ENCODE measurements around the gene NR2F1-AS1. TPM values are rescaled to one million over a fixed set of nuclear protein-coding genes. Genes with fewer than 3 reads are reported as not detected.

Gene NR2F1-AS1
- total RNA-seq, 1 experiment from 2014 or later = 27.0 TPM

DNA sequence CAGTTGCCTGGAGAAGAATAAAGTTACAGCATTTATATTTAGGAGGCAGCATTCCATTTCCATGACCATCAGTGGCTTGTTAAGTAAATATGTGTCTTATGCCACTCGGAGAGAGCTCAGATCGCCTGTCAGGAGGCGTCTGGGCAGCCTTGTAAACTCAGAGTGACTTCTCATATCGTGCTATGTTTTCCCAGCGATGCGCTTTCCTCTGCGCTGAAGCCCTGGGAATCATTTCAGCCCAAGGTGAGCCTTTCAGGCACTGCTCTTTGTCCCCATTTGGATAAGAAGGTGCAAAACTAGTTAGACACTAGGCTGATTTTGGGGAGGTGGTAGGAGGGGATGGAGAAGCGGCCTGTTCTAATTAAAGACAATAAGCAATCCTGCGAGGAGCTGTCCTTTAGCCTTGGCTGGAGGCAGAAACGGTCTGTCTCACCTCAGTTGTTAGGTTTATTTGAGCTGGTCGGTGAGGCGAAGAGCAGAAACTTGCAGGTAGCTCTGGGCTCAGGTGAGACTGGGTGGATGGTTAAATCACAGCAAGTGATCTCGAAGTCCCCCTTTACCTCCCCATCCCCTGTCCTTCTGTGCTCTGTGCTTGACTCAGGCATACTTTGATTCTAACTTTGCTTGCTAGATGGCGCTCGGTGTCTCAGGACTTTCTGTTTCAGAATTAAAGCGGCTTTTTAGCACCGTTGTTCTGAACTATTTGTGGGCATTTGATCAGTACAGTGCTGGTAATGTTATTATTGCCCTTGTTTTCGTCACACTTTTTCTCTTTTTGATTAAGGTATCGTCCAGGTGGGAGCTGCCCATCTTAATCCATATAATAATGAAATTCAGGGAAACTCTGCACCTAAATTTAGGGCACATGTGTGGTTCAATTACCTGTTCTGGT, 26.6 kb upstream of the NR2F1-AS1 start:
- H3K27ac ChIP-seq (ENCODE audit: low read length) = peak overlapping the region; percentile 39

DNA sequence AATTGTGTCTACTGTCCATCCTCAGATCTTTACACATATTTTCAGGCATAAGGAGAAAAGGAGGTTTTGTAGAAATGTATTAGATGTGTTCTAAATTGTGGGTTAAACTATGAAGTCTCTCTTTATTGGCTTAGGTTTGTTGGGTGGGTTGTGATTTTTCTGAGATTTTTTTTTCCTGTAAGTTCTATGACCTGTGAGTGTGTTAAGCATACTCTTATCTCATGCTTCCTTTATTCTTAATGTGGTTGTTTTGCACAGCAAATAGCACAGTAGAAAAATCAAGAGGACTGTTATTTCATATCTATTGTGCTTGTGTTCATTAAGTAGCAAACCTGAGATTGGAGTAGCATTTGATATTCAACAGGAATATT, 25.3 kb upstream of the NR2F1-AS1 start:
- no peak for TF ChIP-seq POLR2AphosphoS5 (IDR thresholded peaks at IDR 0.05; ENCODE audit: low read depth, low read length)
- TF ChIP-seq SIN3A (IDR thresholded peaks at IDR 0.05; ENCODE audit: borderline replicate concordance, insufficient read depth, low read depth, low read length) = no peak
- TF ChIP-seq CTCF (IDR thresholded peaks at IDR 0.05) = no peak
- no peak for TF ChIP-seq TCF7L2 (IDR thresholded peaks at IDR 0.05; ENCODE audit: low read depth, low read length)
- TF ChIP-seq, protein P1, sequence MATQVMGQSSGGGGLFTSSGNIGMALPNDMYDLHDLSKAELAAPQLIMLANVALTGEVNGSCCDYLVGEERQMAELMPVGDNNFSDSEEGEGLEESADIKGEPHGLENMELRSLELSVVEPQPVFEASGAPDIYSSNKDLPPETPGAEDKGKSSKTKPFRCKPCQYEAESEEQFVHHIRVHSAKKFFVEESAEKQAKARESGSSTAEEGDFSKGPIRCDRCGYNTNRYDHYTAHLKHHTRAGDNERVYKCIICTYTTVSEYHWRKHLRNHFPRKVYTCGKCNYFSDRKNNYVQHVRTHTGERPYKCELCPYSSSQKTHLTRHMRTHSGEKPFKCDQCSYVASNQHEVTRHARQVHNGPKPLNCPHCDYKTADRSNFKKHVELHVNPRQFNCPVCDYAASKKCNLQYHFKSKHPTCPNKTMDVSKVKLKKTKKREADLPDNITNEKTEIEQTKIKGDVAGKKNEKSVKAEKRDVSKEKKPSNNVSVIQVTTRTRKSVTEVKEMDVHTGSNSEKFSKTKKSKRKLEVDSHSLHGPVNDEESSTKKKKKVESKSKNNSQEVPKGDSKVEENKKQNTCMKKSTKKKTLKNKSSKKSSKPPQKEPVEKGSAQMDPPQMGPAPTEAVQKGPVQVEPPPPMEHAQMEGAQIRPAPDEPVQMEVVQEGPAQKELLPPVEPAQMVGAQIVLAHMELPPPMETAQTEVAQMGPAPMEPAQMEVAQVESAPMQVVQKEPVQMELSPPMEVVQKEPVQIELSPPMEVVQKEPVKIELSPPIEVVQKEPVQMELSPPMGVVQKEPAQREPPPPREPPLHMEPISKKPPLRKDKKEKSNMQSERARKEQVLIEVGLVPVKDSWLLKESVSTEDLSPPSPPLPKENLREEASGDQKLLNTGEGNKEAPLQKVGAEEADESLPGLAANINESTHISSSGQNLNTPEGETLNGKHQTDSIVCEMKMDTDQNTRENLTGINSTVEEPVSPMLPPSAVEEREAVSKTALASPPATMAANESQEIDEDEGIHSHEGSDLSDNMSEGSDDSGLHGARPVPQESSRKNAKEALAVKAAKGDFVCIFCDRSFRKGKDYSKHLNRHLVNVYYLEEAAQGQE (IDR thresholded peaks at IDR 0.05; ENCODE audit: insufficient read depth in 1 of 2, low read depth in 2 of 2, low read length in 1 of 2) = no peak

More for the DNA sequence above, 26.6 kb upstream of the NR2F1-AS1 start:
- H3K36me3 ChIP-seq (ENCODE audit: control insufficient read depth, insufficient read depth, low read length) = no peaks in the 10 kb centered on the region; the same call in 1 of the 2 replicates
- in situ Hi-C loops (cut with HindIII; ENCODE audit: low pct_unique_long_range_greater_than_20kb, low sequenced_read_pairs) (loop anchor here (25.0 kb wide), 1 partner anchor 205 kb away; no protein-coding TSS in a partner anchor), intact Hi-C loops (cut with micrococcal nuclease; ENCODE audit: unreplicated experiment) (loop anchor here (5.0 kb wide), 1 partner anchor 195 kb away; no protein-coding TSS in a partner anchor)
- no peaks in the 10 kb centered on the region for H3K9me3 ChIP-seq (ENCODE audit: control insufficient read depth, insufficient read depth, low read depth, low read length)
- no peak for DNase-seq (ENCODE audit: low read depth, low spot score)
- peak overlapping the region; percentile 30 to 68 for H3K4me3 ChIP-seq (ENCODE audit: low read depth in 2 of 2, low read length in 2 of 2)
- ATAC-seq = peak; percentile 86
- POLR2A ChIA-PET = interaction anchor here (0.5 kb wide), 2 partner anchors 21 to 25 kb away, joined by 8 to 14 read pairs; partner anchors contain the start of gene NR2F1
- no TSS peak for BruUV-seq (replicated peaks)
- peaks cover 35% of the 10 kb centered on the region for H3K27me3 ChIP-seq (ENCODE audit: control insufficient read depth, insufficient read depth, low read length)
- H3K4me1 ChIP-seq (ENCODE audit: control insufficient read depth, insufficient read depth, low read length) = peaks cover 13% of the 10 kb centered on the region
- TF ChIP-seq POLR2AphosphoS5 (IDR thresholded peaks at IDR 0.05; ENCODE audit: low read depth, low read length) (no peak), CTCF (IDR thresholded peaks at IDR 0.05) (peak; percentile 86)
- TF ChIP-seq, protein P1 (IDR thresholded peaks at IDR 0.05; ENCODE audit: insufficient read depth in 1 of 2, low read depth in 2 of 2, low read length in 1 of 2) = peak; percentile 19 to 58; a peak in 2 of 4 replicates
- CTCF ChIA-PET = interaction anchor here (0.8 to 1.4 kb wide), 3 partner anchors 192 to 199 kb away, joined by 3 to 9 read pairs (median 4); no protein-coding TSS in a partner anchor

More for the DNA sequence above, 25.3 kb upstream of the NR2F1-AS1 start:
- H3K9me3 ChIP-seq (ENCODE audit: control insufficient read depth, insufficient read depth, low read depth, low read length) = no peaks in the 10 kb centered on the region
- no peak overlapping the region for H3K27ac ChIP-seq (ENCODE audit: low read length)
- peaks cover 13% of the 10 kb centered on the region; the same call in 1 of the 2 replicates for H3K4me1 ChIP-seq (ENCODE audit: control insufficient read depth, insufficient read depth, low read length)
- ChIA-PET POLR2A (no interaction called here), CTCF (no interaction called here)
- no TSS peak for BruUV-seq (replicated peaks)
- H3K4me3 ChIP-seq (ENCODE audit: low read depth in 2 of 2, low read length in 2 of 2) = no peak overlapping the region
- intact Hi-C loops (cut with micrococcal nuclease; ENCODE audit: unreplicated experiment) = loop anchor here (5.0 kb wide), 1 partner anchor 196 kb away; no protein-coding TSS in a partner anchor
- in situ Hi-C loops (cut with HindIII; ENCODE audit: low pct_unique_long_range_greater_than_20kb, low sequenced_read_pairs) = loop anchor here (25.0 kb wide), 1 partner anchor 206 kb away; no protein-coding TSS in a partner anchor
- no peaks in the 10 kb centered on the region; the same call in 1 of the 2 replicates for H3K36me3 ChIP-seq (ENCODE audit: control insufficient read depth, insufficient read depth, low read length)
- peaks cover 31% of the 10 kb centered on the region for H3K27me3 ChIP-seq (ENCODE audit: control insufficient read depth, insufficient read depth, low read length)
- ATAC-seq (no peak), DNase-seq (ENCODE audit: low read depth, low spot score) (no peak)

Measured in Panc1 (cell line).